HCT116 (cell line): ENCODE data around the gene MX2. TPM values are rescaled to one million over a fixed set of nuclear protein-coding genes. Genes with fewer than 3 reads are reported as not detected.

ENCODE experiments used
- ATAC-seq: fragments of 200-7000 bp; cut with Tn5 transposase; 2 replicates; pipeline ENCODE4 v1.9.1; 2020; ENCODE audit warnings: mild to moderate bottlenecking, moderate library complexity
- BruUV-seq: library from RNA; stranded (reverse); fragments of 400-500 nt; replicated peaks from 2 replicates; lab custom pipeline; 2021; lab: Mats Ljungman, UMichigan
- CTCF ChIA-PET: fragments of 300-600 bp; sonication (Branson Sonifier 250); formaldehyde crosslinking; loops from one replicate; lab custom pipeline; 2021; ENCODE audit warnings: antibody characterized with exemption; lab: Charles Lee
- POLR2A ChIA-PET: fragments of 300-600, 350-600 bp; sonication (Branson Sonifier 250); formaldehyde crosslinking; loops from one replicate; lab custom pipeline; 2021; ENCODE audit warnings: antibody characterized with exemption; lab: Charles Lee
- RAD21 ChIA-PET, 2 experiments: fragments of 300-600 bp; sonication (Branson Sonifier 250); formaldehyde crosslinking; loops; one replicate each; lab custom pipeline; 2023; ENCODE audit warnings: low total read pairs in 2 of 2; ENCODE audit not compliant: uncharacterized antibody in 2 of 2, unreplicated experiment in 2 of 2, low non-redundant PET in 1 of 2; lab: Charles Lee
- DNase-seq: peaks from one replicate; pipeline ENCODE4 v3.0.0-alpha.2; 2010; ENCODE audit warnings: low read depth, low spot score
- H2AFZ ChIP-seq: fragments of 200-600 bp; shearing (Covaris generic), sonication (generic); 2 replicates; pipeline ENCODE4 v1.6.1; 2017; ENCODE audit warnings: low read depth, mixed run types, mixed read lengths, antibody characterized with exemption, low read length; ENCODE audit not compliant: poor library complexity, severe bottlenecking
- H3K27ac ChIP-seq: 2 replicates; pipeline ENCODE4 v1.5.1; 2012; ENCODE audit warnings: low read depth, low read length
- H3K27me3 ChIP-seq: fragments of 200-600 bp; sonication (generic); 2 replicates; pipeline ENCODE4 v1.6.1; 2016; ENCODE audit warnings: mixed run types, low read length, mixed read lengths; ENCODE audit not compliant: insufficient read depth
- H3K36me3 ChIP-seq, 2 experiments: fragments of 200-500 bp in 1 of 2; fragments of 200-600 bp in 1 of 2; sonication (Bioruptor generic) in 1 of 2; sonication (generic) in 1 of 2; 2 replicates each; pipeline versions ENCODE4 v1.5.1 to v1.6.1; 2014 to 2016; ENCODE audit warnings: low read length in 2 of 2, inconsistent platforms in 1 of 2, mixed read lengths in 1 of 2, mixed run types in 1 of 2; ENCODE audit not compliant: insufficient read depth in 2 of 2, control insufficient read depth in 1 of 2
- H3K4me1 ChIP-seq, 2 experiments: fragments of 200-600 bp in 1 of 2; sonication (generic) in 1 of 2; 2 replicates each; pipeline versions ENCODE4 v1.5.1 to v1.6.1; 2012 to 2017; ENCODE audit warnings: low read length in 2 of 2, inconsistent platforms in 1 of 2, mild to moderate bottlenecking in 1 of 2, mixed read lengths in 1 of 2, mixed run types in 1 of 2, moderate library complexity in 1 of 2; ENCODE audit not compliant: insufficient read depth in 2 of 2, control insufficient read depth in 1 of 2
- H3K4me2 ChIP-seq: fragments of 200-600 bp; sonication (generic); 2 replicates; pipeline ENCODE4 v1.6.1; 2017; ENCODE audit warnings: mixed run types, low read length, mixed read lengths
- H3K4me3 ChIP-seq, 2 experiments: fragments of 200-600 bp in 1 of 2; sonication (generic) in 1 of 2; replicated peaks in 1 of 2; 2 replicates each; pipeline ENCODE4 v1.5.1; 2011 to 2016; ENCODE audit warnings: low read length in 2 of 2, control low read depth in 1 of 2, low read depth in 1 of 2, mild to moderate bottlenecking in 1 of 2, mixed read lengths in 1 of 2, mixed run types in 1 of 2
- H3K79me2 ChIP-seq: fragments of 200-600 bp; sonication (generic); 2 replicates; pipeline ENCODE4 v1.6.1; 2017; ENCODE audit warnings: mild to moderate bottlenecking, mixed run types, low read length, moderate library complexity, mixed read lengths; ENCODE audit not compliant: insufficient read depth
- H3K9ac ChIP-seq: fragments of 200-600 bp; sonication (generic); 2 replicates; pipeline ENCODE4 v1.6.1; 2016; ENCODE audit warnings: low read length, mixed read lengths
- H3K9me2 ChIP-seq: fragments of 200-600 bp; sonication (generic), shearing (Covaris generic); 2 replicates; pipeline ENCODE4 v1.6.1; 2017; ENCODE audit warnings: mixed run types, mild to moderate bottlenecking, moderate library complexity; ENCODE audit not compliant: insufficient read depth
- H3K9me3 ChIP-seq, 2 experiments: fragments of 200-500 bp in 1 of 2; fragments of 200-600 bp in 1 of 2; sonication (Bioruptor generic) in 1 of 2; sonication (generic) in 1 of 2; 2 replicates each; pipeline ENCODE4 v1.6.1; 2014 to 2017; ENCODE audit warnings: low read length in 2 of 2, mixed read lengths in 2 of 2, inconsistent platforms in 1 of 2, low read depth in 1 of 2, mild to moderate bottlenecking in 1 of 2, mixed run types in 1 of 2, moderate library complexity in 1 of 2; ENCODE audit not compliant: control insufficient read depth in 1 of 2, insufficient read depth in 1 of 2
- H4K20me1 ChIP-seq: fragments of 200-600 bp; sonication (generic), shearing (Covaris generic); 2 replicates; pipeline ENCODE4 v1.6.1; 2017; ENCODE audit warnings: mixed run types, mild to moderate bottlenecking, moderate library complexity; ENCODE audit not compliant: insufficient read depth
- CBX3 ChIP-seq: IDR thresholded peaks from 2 replicates; pipeline ENCODE4 v1.6.1; 2012; ENCODE audit warnings: low read depth
- SRF ChIP-seq: IDR thresholded peaks from 2 replicates; pipeline ENCODE4 v1.6.1; 2012; ENCODE audit warnings: low read depth
- TCF7L2 ChIP-seq: IDR thresholded peaks from 2 replicates; pipeline ENCODE4 v1.7.0; 2011; ENCODE audit warnings: borderline replicate concordance, inconsistent platforms; ENCODE audit not compliant: insufficient read depth, insufficient read length; ENCODE audit errors: extremely low read depth
- ZFX ChIP-seq: fragments of 450-650 bp; IDR thresholded peaks from 2 replicates; pipeline ENCODE4 v1.6.1; 2017
- intact Hi-C: fragments of 100-400 bp; cut with micrococcal nuclease; formaldehyde crosslinking; loops from 2 replicates; pipeline ENCODE4 v1.10.0; 2022
- total RNA-seq: library from RNA; stranded (reverse); gene quantifications from one replicate; pipeline ENCODE4 v1.2.1, GENCODE V29; 2021; ENCODE audit not compliant: unreplicated experiment
- TF ChIP-seq, protein P1 (sequence below): IDR thresholded peaks from 2 replicates; pipeline ENCODE4 v1.6.1; 2012

Gene MX2
- total RNA-seq, 1 experiment from 2014 or later: 0.22 TPM

GRCh38 chr21:41407541-41408460 lies 46.0 kb downstream of the MX2 start:
- H3K4me3 ChIP-seq: no peak overlapping the region
- ChIA-PET RAD21 (no interaction called here), CTCF (no interaction called here), POLR2A (no interaction called here)
- no peak for DNase-seq
- no peak overlapping the region for H2AFZ ChIP-seq
- H3K27me3 ChIP-seq: peaks cover 21% of the 10 kb centered on the region
- no peaks in the 10 kb centered on the region for H3K36me3 ChIP-seq
- no peak overlapping the region for H3K9ac ChIP-seq
- no peaks in the 10 kb centered on the region for H4K20me1 ChIP-seq
- H3K27ac ChIP-seq: no peak overlapping the region
- intact Hi-C loops: no loop called here
- no peaks in the 10 kb centered on the region for H3K9me2 ChIP-seq
- no peaks in the 10 kb centered on the region for H3K9me3 ChIP-seq
- peaks cover 2 to 8% of the 10 kb centered on the region in 2 experiments; a peak in 3 of 4 replicates for H3K4me1 ChIP-seq
- BruUV-seq: no TSS peak
- ATAC-seq: no peak
- TF ChIP-seq, protein P1, sequence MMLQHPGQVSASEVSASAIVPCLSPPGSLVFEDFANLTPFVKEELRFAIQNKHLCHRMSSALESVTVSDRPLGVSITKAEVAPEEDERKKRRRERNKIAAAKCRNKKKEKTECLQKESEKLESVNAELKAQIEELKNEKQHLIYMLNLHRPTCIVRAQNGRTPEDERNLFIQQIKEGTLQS: no peak
- H3K4me2 ChIP-seq: no peak overlapping the region
- no peaks in the 10 kb centered on the region for H3K79me2 ChIP-seq

- no peak for TF ChIP-seq ZFX
- no peak for TF ChIP-seq CBX3
- TF ChIP-seq SRF: no peak
- no peak for TF ChIP-seq TCF7L2
- TF ChIP-seq, all 23 proteins: peak for 0
- BruUV-seq: no TSS peak
- no peak overlapping the region for H2AFZ ChIP-seq
- ChIA-PET RAD21 (no interaction called here), POLR2A (interaction anchor here (1.3 kb wide), 1 partner anchor 13 kb away, joined by 3 read pairs; no protein-coding TSS in a partner anchor), CTCF (no interaction called here)
- no peak overlapping the region for H3K4me3 ChIP-seq
- H3K4me1 ChIP-seq: peaks cover 2 to 8% of the 10 kb centered on the region in 2 experiments; a peak in 3 of 4 replicates
- intact Hi-C loops: no loop called here
- DNase-seq: no peak
- H3K36me3 ChIP-seq: no peaks in the 10 kb centered on the region
- H3K27ac ChIP-seq: no peak overlapping the region
- H3K79me2 ChIP-seq: no peaks in the 10 kb centered on the region
- H3K27me3 ChIP-seq: peaks cover 21% of the 10 kb centered on the region
- no peak overlapping the region for H3K9ac ChIP-seq
- H3K4me2 ChIP-seq: no peak overlapping the region
- no peaks in the 10 kb centered on the region for H3K9me2 ChIP-seq
- H3K9me3 ChIP-seq: no peaks in the 10 kb centered on the region
- ATAC-seq: no peak
- no peaks in the 10 kb centered on the region for H4K20me1 ChIP-seq
Observed at GRCh38 chr21:41410361-41410760, 48.5 kb downstream of the MX2 start.
